Gastrocnemius medialis (tissue), 4 donors: ENCODE results near the gene PIK3R6. TPM values are rescaled to one million over a fixed set of nuclear protein-coding genes. Genes with fewer than 3 reads are reported as not detected.

Experiments
- ATAC-seq, 2 donors: fragments of 150-250 bp; one replicate each; pipeline ENCODE4 v1.9.1; 2016
- DNase-seq, 2 donors: peaks; one replicate each; pipeline ENCODE4 v3.0.0-alpha.2; 2019
- H3K27ac ChIP-seq, 4 donors: fragments of 200-600 bp; sonication (generic); 1 replicate in 1 of 4; 2 replicates in 3 of 4; pipeline ENCODE4 v1.5.1; 2016 to 2018; ENCODE audit warnings: mild to moderate bottlenecking in 2 of 4, moderate library complexity in 1 of 4
- H3K27me3 ChIP-seq, 3 donors: fragments of 200-600 bp; sonication (generic) in 2 of 3; 1 replicate in 1 of 3; 2 replicates in 2 of 3; pipeline versions ENCODE4 v1.5.1 to v1.6.0; 2016 to 2019; ENCODE audit warnings: mild to moderate bottlenecking in 1 of 3, moderate library complexity in 1 of 3
- H3K36me3 ChIP-seq, 2 donors: fragments of 200-600 bp; sonication (generic) in 1 of 2; one replicate each; pipeline ENCODE4 v1.5.1; 2017 to 2018
- H3K4me1 ChIP-seq, 2 donors: fragments of 200-600 bp; sonication (generic) in 1 of 2; one replicate each; pipeline ENCODE4 v1.5.1; 2016 to 2017; ENCODE audit warnings: mild to moderate bottlenecking in 2 of 2
- H3K4me3 ChIP-seq, 4 donors: fragments of 200-600 bp; sonication (generic) in 3 of 4; 1 replicate in 1 of 4; 2 replicates in 3 of 4; pipeline ENCODE4 v1.5.1; 2016 to 2019; ENCODE audit warnings: mild to moderate bottlenecking in 2 of 4
- H3K9me3 ChIP-seq, 3 donors: fragments of 200-600 bp; sonication (generic) in 2 of 3; 1 replicate in 1 of 3; 2 replicates in 2 of 3; pipeline ENCODE4 v1.5.1; 2016 to 2019
- CTCF ChIP-seq, 5 experiments: fragments of 450-650 bp in 3 of 5; fragments of 200-600 bp in 2 of 5; sonication (generic) in 2 of 5; IDR thresholded peaks in 4 of 5; conservative IDR thresholded peaks in 1 of 5; 1 replicate in 4 of 5; 2 replicates in 1 of 5; pipeline ENCODE4 v1.5.1; 2016 to 2019; ENCODE audit warnings: antibody characterized with exemption in 5 of 5, mild to moderate bottlenecking in 3 of 5, moderate library complexity in 3 of 5
- POLR2A ChIP-seq, 2 donors: fragments of 450-650 bp; IDR thresholded peaks; one replicate each; pipeline ENCODE4 v1.6.1; 2017; ENCODE audit warnings: antibody characterized with exemption in 2 of 2, mild to moderate bottlenecking in 2 of 2, moderate library complexity in 2 of 2
- in situ Hi-C, 4 donors: fragments of 200-750 bp; cut with MboI; loops; one replicate each; pipeline versions ENCODE4 v1.15.0 to v1.8.0; 2017; ENCODE audit warnings: low sequenced_read_pairs in 4 of 4
- intact Hi-C: fragments of 100-400 bp; cut with DNase I; formaldehyde crosslinking; loops from one replicate; pipeline ENCODE4 v1.15.1; 2023; ENCODE audit warnings: low total_unique reads
- total RNA-seq, 4 donors: library from RNA; depleted of rRNA; stranded (reverse); fragments of >200 nt; gene quantifications; one replicate each; pipeline versions ENCODE4 v1.1.0 to v1.2.3, GENCODE V29; 2016

The PIK3R6 gene, protein sequence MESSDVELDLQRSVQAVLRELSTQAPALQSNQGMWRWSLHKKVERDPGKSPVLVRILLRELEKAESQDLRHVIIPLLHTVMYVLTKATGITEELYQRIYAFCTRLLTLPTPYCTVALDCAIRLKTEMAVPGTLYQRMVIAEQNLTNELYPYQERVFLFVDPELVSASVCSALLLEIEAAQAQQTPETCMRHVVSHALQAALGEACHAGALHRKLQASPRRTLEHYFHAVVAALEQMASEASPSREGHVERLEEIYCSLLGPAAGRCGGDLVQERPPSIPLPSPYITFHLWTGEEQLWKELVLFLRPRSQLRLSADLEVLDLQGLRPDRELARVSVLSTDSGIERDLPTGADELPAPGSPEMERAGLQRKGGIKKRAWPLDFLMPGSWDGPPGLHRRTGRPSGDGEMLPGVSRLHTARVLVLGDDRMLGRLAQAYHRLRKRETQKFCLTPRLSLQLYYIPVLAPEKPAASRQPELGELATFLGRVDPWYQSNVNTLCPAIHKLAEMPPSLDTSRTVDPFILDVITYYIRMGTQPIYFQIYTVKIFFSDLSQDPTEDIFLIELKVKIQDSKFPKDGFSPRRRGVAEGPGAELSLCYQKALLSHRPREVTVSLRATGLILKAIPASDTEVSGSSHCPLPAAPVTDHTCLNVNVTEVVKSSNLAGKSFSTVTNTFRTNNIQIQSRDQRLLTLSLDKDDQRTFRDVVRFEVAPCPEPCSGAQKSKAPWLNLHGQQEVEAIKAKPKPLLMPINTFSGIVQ
- under 1 TPM in 3 of 4 donors, not detected in 1; 0.09 to 0.24 (median 0.16) TPM for total RNA-seq

GRCh38 chr17:8867361-8867981 is at the start of gene PIK3R6:
TSS of gene PIK3R6 (minus strand) at chr17:8867674. CDS start at chr17:8849794, 17,880 bp downstream.
- Histone ChIP-seq H3K9me3 (no peaks in the 10 kb centered on the region), H3K4me1 (no peaks in the 10 kb centered on the region), H3K27me3 (no peaks in the 10 kb centered on the region), H3K27ac (no peak within 1 kb of the TSS), H3K36me3 (no peaks in the 10 kb centered on the region), H3K4me3 (peak within 1 kb of the TSS in 2 of 4 donors; percentile 15 to 29)
- intact Hi-C loops, result no loop called here
- ATAC-seq (no peak), DNase-seq (no peak)
- TF ChIP-seq CTCF (IDR thresholded peaks at IDR 0.05 in 4 of 5, conservative IDR thresholded peaks at IDR 0.05 in 1 of 5) (no peak), POLR2A (IDR thresholded peaks at IDR 0.05) (no peak)
- in situ Hi-C loops, result no loop called here

DNA sequence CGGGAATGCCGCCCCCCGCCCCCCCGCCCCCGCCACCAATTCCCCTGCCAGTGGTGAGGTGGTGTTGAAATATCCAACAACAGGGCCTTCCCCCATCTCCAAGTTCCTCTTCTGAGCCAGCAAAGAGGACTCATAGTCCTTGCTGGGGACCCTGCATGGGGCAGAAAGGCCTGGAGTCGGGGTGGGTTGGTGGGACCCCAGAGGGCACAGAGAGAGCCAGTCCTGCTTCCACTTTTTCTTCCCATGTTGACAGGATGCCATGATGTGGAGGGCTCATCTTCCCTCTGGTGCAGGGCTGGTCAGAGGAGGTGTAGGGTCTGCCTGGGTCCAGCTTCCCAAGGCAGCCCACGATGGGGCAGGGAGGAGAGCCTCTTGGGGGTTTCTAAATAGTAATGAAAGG is 49.0 kb upstream of the PIK3R6 start:
- no peak for TF ChIP-seq POLR2A (IDR thresholded peaks at IDR 0.05)
- no peak for TF ChIP-seq CTCF (IDR thresholded peaks at IDR 0.05 in 4 of 5, conservative IDR thresholded peaks at IDR 0.05 in 1 of 5)
- ATAC-seq (no peak), DNase-seq (no peak)
- Histone ChIP-seq H3K9me3 (no peaks in the 10 kb centered on the region), H3K4me1 (no peaks in the 10 kb centered on the region), H3K36me3 (no peaks in the 10 kb centered on the region), H3K4me3 (no peak overlapping the region), H3K27me3 (no peaks in the 10 kb centered on the region), H3K27ac (no peak overlapping the region)
- intact Hi-C loops, result no loop called here
- in situ Hi-C loops, result no loop called here

DNA sequence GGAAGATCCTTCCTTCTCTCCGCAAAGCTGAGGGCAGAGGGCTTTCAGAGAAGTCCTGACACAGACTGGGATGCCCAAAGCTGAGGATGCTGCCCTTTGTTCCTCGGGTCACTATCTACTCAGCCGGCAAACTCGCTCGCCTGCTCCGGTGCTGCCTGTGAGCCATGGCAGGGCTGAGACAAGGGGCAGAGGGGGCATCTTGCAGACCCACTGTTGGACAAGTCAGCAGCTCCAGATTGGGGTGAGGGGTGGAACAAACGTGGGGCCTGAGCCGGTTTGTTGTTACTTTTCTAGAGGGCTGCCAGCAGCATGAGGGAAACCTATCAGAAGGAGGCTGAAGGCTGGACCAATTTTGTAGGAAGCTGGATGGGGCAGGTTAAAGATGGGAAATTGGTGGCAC is 47.1 kb upstream of the PIK3R6 start:
- Histone ChIP-seq H3K36me3 (no peaks in the 10 kb centered on the region), H3K27me3 (no peaks in the 10 kb centered on the region), H3K4me3 (no peak overlapping the region), H3K9me3 (no peaks in the 10 kb centered on the region), H3K27ac (no peak overlapping the region), H3K4me1 (no peaks in the 10 kb centered on the region)
- TF ChIP-seq CTCF (IDR thresholded peaks at IDR 0.05 in 4 of 5, conservative IDR thresholded peaks at IDR 0.05 in 1 of 5) (no peak), POLR2A (IDR thresholded peaks at IDR 0.05) (no peak)
- intact Hi-C loops, result no loop called here
- DNase-seq (no peak), ATAC-seq (no peak)
- in situ Hi-C loops, result no loop called here

GRCh38 chr17:8913879-8914278 is 46.4 kb upstream of the PIK3R6 start:
- no peak for TF ChIP-seq CTCF (IDR thresholded peaks at IDR 0.05 in 4 of 5, conservative IDR thresholded peaks at IDR 0.05 in 1 of 5)
- no peak for TF ChIP-seq POLR2A (IDR thresholded peaks at IDR 0.05)
- H3K4me1 ChIP-seq, result no peaks in the 10 kb centered on the region
- in situ Hi-C loops (no loop called here), intact Hi-C loops (no loop called here)
- no peaks in the 10 kb centered on the region for H3K9me3 ChIP-seq
- no peak overlapping the region for H3K27ac ChIP-seq
- no peak overlapping the region for H3K4me3 ChIP-seq
- no peaks in the 10 kb centered on the region for H3K36me3 ChIP-seq
- H3K27me3 ChIP-seq, result no peaks in the 10 kb centered on the region
- ATAC-seq, result no peak
- no peak for DNase-seq
